Measurements from ENCODE around the gene INPP4B.

The INPP4B gene

DNA sequence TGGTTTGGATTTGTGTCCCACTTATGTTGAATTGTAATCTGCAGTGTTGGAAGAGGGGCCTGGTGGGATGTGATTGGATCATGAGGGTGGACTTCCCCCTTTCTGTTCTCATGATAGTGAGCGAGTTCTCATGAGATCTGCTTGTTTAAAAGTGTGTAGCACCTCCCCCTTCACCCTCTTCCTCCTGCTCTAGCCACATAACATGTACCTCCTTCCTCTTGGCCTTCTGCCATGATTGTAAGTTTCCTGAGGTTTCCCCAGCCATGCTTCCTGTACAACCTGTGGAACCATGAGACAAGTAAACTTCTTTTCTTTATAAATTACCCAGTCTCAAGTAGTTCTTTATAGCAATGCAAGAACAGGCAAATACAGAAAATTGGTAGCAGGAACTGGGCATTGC, 138.7 kb downstream of the INPP4B start:
- H3K18ac ChIP-seq (ENCODE audit: low read length) = no peak overlapping the region
- no peak for DNase-seq (ENCODE audit: low spot score)
- H3K9ac ChIP-seq (ENCODE audit: low read depth, low read length, poor library complexity) = no peak overlapping the region
- H3K9me3 ChIP-seq (replicated peaks in 1 of 2; ENCODE audit: control insufficient read depth in 2 of 2, insufficient read depth in 1 of 2, low read depth in 1 of 2, low read length in 2 of 2) = no peaks in the 10 kb centered on the region
- H3K27me3 ChIP-seq (ENCODE audit: control insufficient read depth in 3 of 3, insufficient read depth in 3 of 3, low read depth in 1 of 3, low read length in 3 of 3) = no peaks in the 10 kb centered on the region
- H2BK12ac ChIP-seq (ENCODE audit: low read length) = no peak overlapping the region
- H3K4me2 ChIP-seq (ENCODE audit: insufficient read depth, low read length, poor library complexity, severe bottlenecking) = no peak overlapping the region
- no CpG with 5 or more reads among the region's 1 CpG for WGBS, 2 donors (ENCODE audit: extremely low coverage in 2 of 2, insufficient read length in 2 of 2, insufficient replicate concordance in 1 of 2)
- H3K14ac ChIP-seq (ENCODE audit: low read length) = no peak overlapping the region
- no peaks in the 10 kb centered on the region for H3K4me1 ChIP-seq (ENCODE audit: control insufficient read depth in 2 of 2, insufficient read depth in 1 of 2, low read depth in 1 of 2, low read length in 2 of 2)
- H2BK5ac ChIP-seq (ENCODE audit: low read length) = no peak overlapping the region
- no peak overlapping the region for H2BK15ac ChIP-seq (ENCODE audit: low read length)
- H2AFZ ChIP-seq (ENCODE audit: low read length) = no peak overlapping the region
- no peak overlapping the region for H3K27ac ChIP-seq (replicated peaks; ENCODE audit: low read length)
- no peak overlapping the region for H2AK5ac ChIP-seq (ENCODE audit: low read depth, low read length)
- no peak overlapping the region for H2BK120ac ChIP-seq (ENCODE audit: low read depth, low read length)
- no peaks in the 10 kb centered on the region for H3K36me3 ChIP-seq (replicated peaks in 1 of 2; ENCODE audit: control insufficient read depth in 2 of 2, insufficient read depth in 2 of 2, low read length in 2 of 2)
- H3K4me3 ChIP-seq (ENCODE audit: low read length in 2 of 2) = no peak overlapping the region
- H4K91ac ChIP-seq (ENCODE audit: low read depth, low read length, poor library complexity) = no peak overlapping the region
- no peak overlapping the region for H3K4ac ChIP-seq (ENCODE audit: low read length)
- no peaks in the 10 kb centered on the region for H3K79me1 ChIP-seq (ENCODE audit: low read depth, low read length)
- no peak overlapping the region for H4K8ac ChIP-seq (ENCODE audit: low read depth, low read length)
- no peak overlapping the region for H3K23ac ChIP-seq (ENCODE audit: low read depth, low read length, poor library complexity)

DNA sequence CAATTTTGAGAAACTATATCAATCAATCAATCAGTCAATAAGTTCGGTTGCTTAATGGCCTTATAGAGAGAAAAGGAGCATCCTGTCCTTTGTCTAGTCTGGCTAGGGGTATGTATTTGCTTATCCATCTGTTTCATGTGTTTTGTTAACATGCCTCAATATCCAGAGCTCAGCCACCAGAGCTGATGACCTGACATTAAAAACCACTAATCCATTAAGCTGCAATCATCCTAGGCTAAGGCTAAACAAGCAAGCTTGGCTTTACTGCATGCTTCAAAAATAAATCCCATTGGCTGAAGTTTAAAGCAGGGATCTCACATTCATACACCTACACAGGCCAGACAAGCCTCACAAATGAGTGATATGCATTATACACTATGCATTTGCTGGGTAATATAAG, 139.7 kb downstream of the INPP4B start:
- H3K9ac ChIP-seq (ENCODE audit: low read depth, low read length, poor library complexity) = no peak overlapping the region
- H2AK5ac ChIP-seq (ENCODE audit: low read depth, low read length) = no peak overlapping the region
- H3K18ac ChIP-seq (ENCODE audit: low read length) = no peak overlapping the region
- no peak for DNase-seq (ENCODE audit: low spot score)
- H3K27me3 ChIP-seq (ENCODE audit: control insufficient read depth in 3 of 3, insufficient read depth in 3 of 3, low read depth in 1 of 3, low read length in 3 of 3) = no peaks in the 10 kb centered on the region
- H2BK120ac ChIP-seq (ENCODE audit: low read depth, low read length) = no peak overlapping the region
- no peak overlapping the region for H3K27ac ChIP-seq (replicated peaks; ENCODE audit: low read length)
- H3K36me3 ChIP-seq (replicated peaks in 1 of 2; ENCODE audit: control insufficient read depth in 2 of 2, insufficient read depth in 2 of 2, low read length in 2 of 2) = no peaks in the 10 kb centered on the region
- no peak overlapping the region for H4K91ac ChIP-seq (ENCODE audit: low read depth, low read length, poor library complexity)
- H2AFZ ChIP-seq (ENCODE audit: low read length) = no peak overlapping the region
- no peak overlapping the region for H2BK5ac ChIP-seq (ENCODE audit: low read length)
- H2BK15ac ChIP-seq (ENCODE audit: low read length) = no peak overlapping the region
- H3K4ac ChIP-seq (ENCODE audit: low read length) = no peak overlapping the region
- H3K9me3 ChIP-seq (replicated peaks in 1 of 2; ENCODE audit: control insufficient read depth in 2 of 2, insufficient read depth in 1 of 2, low read depth in 1 of 2, low read length in 2 of 2) = no peaks in the 10 kb centered on the region
- no CpG with 5 or more reads among the region's 1 CpG for WGBS, 2 donors (ENCODE audit: extremely low coverage in 2 of 2, insufficient read length in 2 of 2, insufficient replicate concordance in 1 of 2)
- H3K4me2 ChIP-seq (ENCODE audit: insufficient read depth, low read length, poor library complexity, severe bottlenecking) = no peak overlapping the region
- no peak overlapping the region for H3K23ac ChIP-seq (ENCODE audit: low read depth, low read length, poor library complexity)
- H3K14ac ChIP-seq (ENCODE audit: low read length) = no peak overlapping the region
- H3K4me1 ChIP-seq (ENCODE audit: control insufficient read depth in 2 of 2, insufficient read depth in 1 of 2, low read depth in 1 of 2, low read length in 2 of 2) = no peaks in the 10 kb centered on the region
- no peak overlapping the region for H4K8ac ChIP-seq (ENCODE audit: low read depth, low read length)
- no peak overlapping the region for H2BK12ac ChIP-seq (ENCODE audit: low read length)
- no peak overlapping the region for H3K4me3 ChIP-seq (ENCODE audit: low read length in 2 of 2)
- H3K79me1 ChIP-seq (ENCODE audit: low read depth, low read length) = no peaks in the 10 kb centered on the region

DNA sequence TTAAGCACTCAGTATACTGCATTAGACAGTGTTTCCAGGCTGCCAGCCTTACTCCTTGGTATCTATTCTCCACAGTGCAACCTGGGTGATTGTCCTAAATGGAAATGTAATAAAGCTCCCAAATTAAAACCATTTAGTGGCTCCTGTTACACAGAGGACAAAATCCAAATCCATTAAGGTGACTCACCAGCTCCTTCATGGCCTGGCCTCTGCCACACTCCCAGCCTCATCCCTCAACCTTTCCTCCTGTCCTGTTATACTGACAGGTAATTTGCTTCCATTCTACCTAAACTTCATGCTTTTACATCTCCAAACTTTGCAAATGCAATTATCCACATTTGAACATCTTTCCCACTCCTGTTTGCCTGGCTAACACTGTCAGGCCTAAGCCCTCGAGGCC, 140.3 kb downstream of the INPP4B start:
- Histone ChIP-seq H3K9ac (ENCODE audit: low read depth, low read length, poor library complexity) (no peak overlapping the region), H2BK5ac (ENCODE audit: low read length) (no peak overlapping the region), H4K91ac (ENCODE audit: low read depth, low read length, poor library complexity) (no peak overlapping the region), H3K27ac (replicated peaks; ENCODE audit: low read length) (no peak overlapping the region), H3K4me2 (ENCODE audit: insufficient read depth, low read length, poor library complexity, severe bottlenecking) (no peak overlapping the region), H3K4me3 (ENCODE audit: low read length in 2 of 2) (no peak overlapping the region), H3K14ac (ENCODE audit: low read length) (no peak overlapping the region), H3K18ac (ENCODE audit: low read length) (no peak overlapping the region), H3K4ac (ENCODE audit: low read length) (no peak overlapping the region), H3K9me3 (replicated peaks in 1 of 2; ENCODE audit: control insufficient read depth in 2 of 2, insufficient read depth in 1 of 2, low read depth in 1 of 2, low read length in 2 of 2) (no peaks in the 10 kb centered on the region), H2AK5ac (ENCODE audit: low read depth, low read length) (no peak overlapping the region), H2BK12ac (ENCODE audit: low read length) (no peak overlapping the region), H3K23ac (ENCODE audit: low read depth, low read length, poor library complexity) (no peak overlapping the region), H3K4me1 (ENCODE audit: control insufficient read depth in 2 of 2, insufficient read depth in 1 of 2, low read depth in 1 of 2, low read length in 2 of 2) (no peaks in the 10 kb centered on the region), H2BK15ac (ENCODE audit: low read length) (no peak overlapping the region), H2BK120ac (ENCODE audit: low read depth, low read length) (no peak overlapping the region), H4K8ac (ENCODE audit: low read depth, low read length) (no peak overlapping the region), H3K79me1 (ENCODE audit: low read depth, low read length) (no peaks in the 10 kb centered on the region), H3K27me3 (ENCODE audit: control insufficient read depth in 3 of 3, insufficient read depth in 3 of 3, low read depth in 1 of 3, low read length in 3 of 3) (no peaks in the 10 kb centered on the region), H3K36me3 (replicated peaks in 1 of 2; ENCODE audit: control insufficient read depth in 2 of 2, insufficient read depth in 2 of 2, low read length in 2 of 2) (no peaks in the 10 kb centered on the region), H2AFZ (ENCODE audit: low read length) (no peak overlapping the region)
- WGBS, 2 donors (ENCODE audit: extremely low coverage in 2 of 2, insufficient read length in 2 of 2, insufficient replicate concordance in 1 of 2) = no CpG with 5 or more reads among the region's 1 CpG
- no peak for DNase-seq (ENCODE audit: low spot score)

DNA sequence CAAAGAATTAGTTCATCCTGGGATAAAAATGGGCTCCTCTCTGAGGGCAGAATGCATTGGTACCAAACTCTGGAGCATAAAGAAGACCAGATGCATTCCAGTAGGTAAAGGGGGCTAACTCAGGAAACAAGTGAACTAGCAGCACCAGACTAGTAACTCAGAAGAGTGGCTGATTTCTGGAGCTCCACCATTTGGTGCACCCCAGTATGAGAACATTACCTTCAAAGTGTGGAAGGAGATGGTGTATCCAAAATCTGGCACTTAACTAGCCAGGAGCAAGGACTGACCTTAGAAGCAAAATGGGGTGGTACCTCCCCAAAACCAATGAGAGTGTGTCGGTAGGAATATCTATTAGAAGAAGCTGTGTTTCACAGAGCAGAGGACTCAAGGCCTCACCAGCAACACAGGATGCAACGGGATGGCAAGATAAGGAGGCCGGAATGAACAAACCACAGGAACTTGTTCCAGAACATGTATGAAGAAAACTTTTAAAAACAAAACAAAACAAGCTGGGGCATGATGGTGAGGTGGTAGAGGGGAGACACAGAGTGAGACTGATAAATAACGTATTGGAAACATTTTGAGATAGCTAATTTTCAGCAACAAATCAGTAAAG, 142.3 kb downstream of the INPP4B start:
- Histone ChIP-seq H3K18ac (ENCODE audit: low read length) (no peak overlapping the region), H3K4ac (ENCODE audit: low read length) (no peak overlapping the region), H3K14ac (ENCODE audit: low read length) (no peak overlapping the region), H3K4me3 (ENCODE audit: low read length in 2 of 2) (no peak overlapping the region), H4K8ac (ENCODE audit: low read depth, low read length) (no peak overlapping the region), H2AFZ (ENCODE audit: low read length) (no peak overlapping the region), H2BK5ac (ENCODE audit: low read length) (no peak overlapping the region), H3K23ac (ENCODE audit: low read depth, low read length, poor library complexity) (no peak overlapping the region), H4K91ac (ENCODE audit: low read depth, low read length, poor library complexity) (no peak overlapping the region), H3K4me1 (ENCODE audit: control insufficient read depth in 2 of 2, insufficient read depth in 1 of 2, low read depth in 1 of 2, low read length in 2 of 2) (no peaks in the 10 kb centered on the region), H3K36me3 (replicated peaks in 1 of 2; ENCODE audit: control insufficient read depth in 2 of 2, insufficient read depth in 2 of 2, low read length in 2 of 2) (no peaks in the 10 kb centered on the region), H2BK120ac (ENCODE audit: low read depth, low read length) (no peak overlapping the region), H2BK12ac (ENCODE audit: low read length) (no peak overlapping the region), H2BK15ac (ENCODE audit: low read length) (no peak overlapping the region), H2AK5ac (ENCODE audit: low read depth, low read length) (no peak overlapping the region), H3K27me3 (ENCODE audit: control insufficient read depth in 3 of 3, insufficient read depth in 3 of 3, low read depth in 1 of 3, low read length in 3 of 3) (no peaks in the 10 kb centered on the region), H3K9ac (ENCODE audit: low read depth, low read length, poor library complexity) (no peak overlapping the region), H3K79me1 (ENCODE audit: low read depth, low read length) (no peaks in the 10 kb centered on the region), H3K4me2 (ENCODE audit: insufficient read depth, low read length, poor library complexity, severe bottlenecking) (no peak overlapping the region), H3K27ac (replicated peaks; ENCODE audit: low read length) (no peak overlapping the region), H3K9me3 (replicated peaks in 1 of 2; ENCODE audit: control insufficient read depth in 2 of 2, insufficient read depth in 1 of 2, low read depth in 1 of 2, low read length in 2 of 2) (no peaks in the 10 kb centered on the region)
- WGBS, 2 donors (ENCODE audit: extremely low coverage in 2 of 2, insufficient read length in 2 of 2, insufficient replicate concordance in 1 of 2) = no CpG with 5 or more reads among the region's 4 CpGs
- no peak for DNase-seq (ENCODE audit: low spot score)
